Psoas muscle (tissue), 8 donors: ENCODE data around the gene PRKAG2. TPM values are rescaled to one million over a fixed set of nuclear protein-coding genes. Genes with fewer than 3 reads are reported as not detected.

Source experiments
- ATAC-seq, 4 donors: fragments of 200-7000 bp; cut with Tn5 transposase; one replicate each; pipeline ENCODE4 v1.9.1; 2020; ENCODE audit warnings: moderate library complexity in 3 of 4, mild to moderate bottlenecking in 2 of 4
- DNase-seq, 2 donors: peaks; one replicate each; pipeline ENCODE4 v3.0.0-alpha.2; 2020
- H3K27ac ChIP-seq: fragments of 200-600 bp; one replicate; pipeline ENCODE4 v1.8.0; 2022
- H3K27me3 ChIP-seq, 3 donors: fragments of 200-600 bp in 1 of 3; one replicate each; pipeline versions ENCODE4 v1.6.1 to v1.8.0; 2013 to 2022; ENCODE audit warnings: low read length in 2 of 3, mild to moderate bottlenecking in 2 of 3, moderate library complexity in 1 of 3; ENCODE audit not compliant: insufficient read depth in 3 of 3
- H3K36me3 ChIP-seq, 2 donors: fragments of 200-600 bp in 1 of 2; one replicate each; pipeline versions ENCODE4 v1.6.1 to v1.8.0; 2013 to 2022; ENCODE audit warnings: low read depth in 1 of 2, mild to moderate bottlenecking in 1 of 2, moderate library complexity in 1 of 2; ENCODE audit not compliant: insufficient read depth in 1 of 2
- H3K4me1 ChIP-seq: fragments of 200-600 bp; one replicate; pipeline ENCODE4 v1.8.0; 2022
- H3K4me3 ChIP-seq: fragments of 200-600 bp; one replicate; pipeline ENCODE4 v1.8.0; 2022; ENCODE audit warnings: mild to moderate bottlenecking
- H3K9me3 ChIP-seq: fragments of 200-600 bp; one replicate; pipeline ENCODE4 v1.8.0; 2022
- CTCF ChIP-seq: fragments of 200-600 bp; IDR thresholded peaks from one replicate; pipeline ENCODE4 v1.8.0; 2022; ENCODE audit warnings: antibody characterized with exemption
- WGBS, 3 donors: extraction: QIAGEN DNeasy Blood & Tissue Kit; methylation state at CpG; one replicate each; pipeline versions ENCODE4 v1.1.6 to v1.1.7; 2013; 5-methylcytosine and 5-hydroxymethylcytosine counted together
- intact Hi-C, 2 donors: fragments of 100-400 bp; cut with DNase I; formaldehyde crosslinking; loops; one replicate each; pipeline versions ENCODE4 v1.11.0 to v1.14.2; 2022
- polyA plus RNA-seq, 3 donors: library from polyadenylated mRNA; stranded (reverse); fragments of 200-250 nt; gene quantifications; one replicate each; pipeline ENCODE4 v1.2.3, GENCODE V29; 2013
- total RNA-seq, 4 donors: library from RNA; stranded (reverse); fragmentation: NEBNext Ultra II Directional in 2 of 4; extraction: Animal tissue kit (Norgen Biotek cat#: 25700) in 2 of 4; gene quantifications; one replicate each; pipeline versions ENCODE4 v1.2.1 to v1.2.4, GENCODE V29; 2021 to 2023
- donor health status: healthy with polysubstance abuse.
- donor health status: DM: no; HTN: no; CAD: no; lungs with moderate emphysema.
- donor health status: Bipolar disorder and iron deficiency.
- donor health status: healthy.
- donor health status: DM: yes; HTN: yes; CAD: no.
- donor health status: DM: no; HTN: no; CAD: no.
- donor health status: DM: no; HTN: no; CAD: no.
- donor health status: DM: yes; HTN: yes; CAD: no.

The PRKAG2 gene
- total and polyA plus RNA-seq, 7 donors = 9.3 to 143 (median 19.8) TPM

GRCh38 chr7:151905766-151906165, 28.9 kb upstream of the PRKAG2 start:
- Histone ChIP-seq H3K9me3 (no peaks in the 10 kb centered on the region), H3K4me1 (no peaks in the 10 kb centered on the region), H3K4me3 (no peak overlapping the region), H3K36me3 (no peaks in the 10 kb centered on the region), H3K27ac (no peak overlapping the region), H3K27me3 (peaks cover 0 to 10% (median 5%) of the 10 kb centered on the region in 3 donors)
- no peak for TF ChIP-seq CTCF
- ATAC-seq (no peak), DNase-seq (no peak)
- WGBS, 3 donors = 9 to 27% (median 17%) methylated on average over 5 of the region's 5 CpGs
- intact Hi-C loops = no loop called here

- Histone ChIP-seq H3K27me3 (peaks cover 0 to 10% (median 7%) of the 10 kb centered on the region in 3 donors), H3K9me3 (no peaks in the 10 kb centered on the region), H3K4me1 (no peaks in the 10 kb centered on the region), H3K36me3 (no peaks in the 10 kb centered on the region), H3K27ac (no peak overlapping the region), H3K4me3 (no peak overlapping the region)
- no peak for TF ChIP-seq CTCF
- DNase-seq (no peak), ATAC-seq (no peak)
- 39 to 49% (median 45%) methylated on average over 9 of the region's 9 CpGs for WGBS, 3 donors
- intact Hi-C loops = no loop called here
Observed at GRCh38 chr7:151905353-151905752, 28.4 kb upstream of the PRKAG2 start.

GRCh38 chr7:151904270-151904669, 27.4 kb upstream of the PRKAG2 start:
- ATAC-seq (peak in 3 of 4 donors; percentile 43 to 73 (median 63)), DNase-seq (no peak)
- Histone ChIP-seq H3K4me3 (no peak overlapping the region), H3K27me3 (peaks cover 0 to 17% (median 7%) of the 10 kb centered on the region in 3 donors), H3K4me1 (no peaks in the 10 kb centered on the region), H3K9me3 (no peaks in the 10 kb centered on the region), H3K36me3 (no peaks in the 10 kb centered on the region), H3K27ac (no peak overlapping the region)
- TF ChIP-seq CTCF = no peak
- intact Hi-C loops = no loop called here
- WGBS, 3 donors = 55 to 62% (median 60%) methylated on average over 7 of the region's 7 CpGs

GRCh38 chr7:151903249-151904032, 26.5 kb upstream of the PRKAG2 start:
- no peak for ATAC-seq
- H3K4me1 ChIP-seq = no peaks in the 10 kb centered on the region
- intact Hi-C loops = no loop called here
- H3K4me3 ChIP-seq = no peak overlapping the region
- no peak for TF ChIP-seq CTCF
- no peaks in the 10 kb centered on the region for H3K9me3 ChIP-seq
- no peak for DNase-seq
- no peak overlapping the region for H3K27ac ChIP-seq
- H3K27me3 ChIP-seq = peaks cover 0 to 20% (median 7%) of the 10 kb centered on the region in 3 donors
- H3K36me3 ChIP-seq = no peaks in the 10 kb centered on the region
- WGBS, 3 donors = 72 to 80% (median 78%) methylated on average over 9 of the region's 9 CpGs
